Measurements from ENCODE around the gene PDE8A.

PDE8A gene

DNA sequence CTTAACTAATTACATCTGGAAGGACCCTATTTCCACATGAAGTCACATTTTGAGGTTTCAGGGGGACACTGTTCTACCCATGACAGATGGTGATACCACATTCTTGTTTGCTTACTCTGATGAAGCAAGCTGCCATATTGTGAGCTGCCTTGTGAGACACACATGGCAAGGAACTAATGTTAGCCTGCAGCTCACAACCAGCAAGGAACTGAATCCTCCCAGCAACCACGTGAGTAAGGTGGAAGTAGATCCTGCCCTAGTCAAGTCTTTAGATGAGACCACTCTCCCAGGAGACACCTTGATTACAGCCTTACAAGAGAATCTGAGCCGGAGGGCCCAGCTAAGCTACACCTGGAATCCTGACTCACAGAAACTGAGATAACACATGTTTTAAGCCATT is 160.1 kb downstream of the PDE8A start:
- Mint-ChIP-seq H3K27me3 (no peaks in the 10 kb centered on the region), H3K27ac (no peak overlapping the region), H3K9me3 (no peaks in the 10 kb centered on the region), H3K4me1 (ENCODE audit: low read depth) (peaks cover 4% of the 10 kb centered on the region), H3K4me3 (no peak overlapping the region), H3K36me3 (ENCODE audit: low read depth) (peaks cover 20% of the 10 kb centered on the region)

DNA sequence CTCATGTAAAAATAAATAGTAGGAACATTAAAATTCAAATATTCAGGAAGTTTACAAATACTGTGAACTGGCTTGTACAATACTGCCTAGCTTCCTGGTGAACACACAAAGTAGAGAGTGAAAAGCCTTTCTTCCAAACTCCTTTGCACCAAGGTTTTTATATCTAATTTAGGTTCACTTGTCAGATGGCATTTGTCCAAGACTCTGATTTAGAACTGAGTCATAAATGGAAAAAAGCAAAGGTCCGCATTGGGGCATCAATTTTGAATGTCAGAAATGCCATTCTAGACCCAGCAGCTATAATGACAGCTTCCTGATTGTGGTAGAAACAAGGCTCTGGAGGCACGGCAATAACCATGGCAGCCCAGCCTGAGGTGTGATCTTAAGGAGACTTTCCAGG is 160.7 kb downstream of the PDE8A start:
- Mint-ChIP-seq H3K4me1 (ENCODE audit: low read depth) (peaks cover 4% of the 10 kb centered on the region), H3K9me3 (no peaks in the 10 kb centered on the region), H3K27ac (no peak overlapping the region), H3K36me3 (ENCODE audit: low read depth) (peaks cover 20% of the 10 kb centered on the region), H3K4me3 (no peak overlapping the region), H3K27me3 (no peaks in the 10 kb centered on the region)

DNA sequence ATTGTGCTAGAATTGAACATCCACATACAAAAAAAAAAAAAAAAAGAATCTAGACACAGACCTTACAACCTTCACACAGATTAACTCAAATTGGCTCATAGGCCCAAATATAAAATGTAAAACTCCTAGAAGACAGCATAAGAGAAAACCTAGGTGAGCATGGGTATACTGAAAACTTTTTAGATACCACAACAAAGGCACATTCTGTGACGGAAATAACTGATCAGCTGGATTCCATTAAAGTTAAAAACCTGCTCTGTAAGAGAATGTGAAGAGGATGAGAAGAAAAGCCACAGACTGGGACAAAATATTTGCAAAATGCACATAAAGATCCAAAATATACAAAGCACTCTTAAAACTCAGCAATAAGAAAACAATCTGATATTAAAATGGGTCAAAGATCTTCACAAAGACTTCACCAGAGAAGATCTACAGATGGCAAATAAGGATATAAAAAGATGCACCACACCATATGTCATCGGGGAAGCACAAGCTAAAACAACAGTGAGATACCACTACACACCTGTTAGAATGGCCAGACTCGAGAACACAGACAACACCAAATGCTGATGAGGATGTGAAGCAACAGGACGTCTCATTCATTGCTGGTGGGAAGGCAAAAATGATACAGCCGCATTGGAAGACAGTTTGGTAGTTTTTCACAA is 167.9 kb downstream of the PDE8A start:
- Mint-ChIP-seq H3K4me1 (ENCODE audit: low read depth) (peaks cover 18% of the 10 kb centered on the region), H3K4me3 (no peak overlapping the region), H3K27me3 (peaks cover 9% of the 10 kb centered on the region), H3K9me3 (peaks cover 9% of the 10 kb centered on the region), H3K36me3 (ENCODE audit: low read depth) (no peaks in the 10 kb centered on the region), H3K27ac (no peak overlapping the region)

DNA sequence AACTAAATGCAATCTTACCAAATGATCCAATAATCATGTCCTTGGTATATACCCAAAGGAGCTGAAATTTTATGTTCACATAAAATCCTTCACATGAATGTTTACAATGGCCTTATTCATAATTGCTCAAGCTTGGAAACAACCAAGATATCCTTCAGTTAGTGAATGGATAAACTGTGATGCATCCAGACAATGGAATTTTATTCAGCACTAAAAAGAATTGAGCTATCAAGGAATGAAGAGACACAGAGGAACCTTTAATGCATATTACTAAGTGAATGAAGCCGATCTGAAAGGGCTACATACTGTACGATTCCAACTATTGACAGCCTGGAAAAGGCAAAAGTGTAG is 168.4 kb downstream of the PDE8A start:
- no peaks in the 10 kb centered on the region for H3K36me3 Mint-ChIP-seq (ENCODE audit: low read depth)
- no peak overlapping the region for H3K27ac Mint-ChIP-seq
- peaks cover 18% of the 10 kb centered on the region for H3K4me1 Mint-ChIP-seq (ENCODE audit: low read depth)
- H3K27me3 Mint-ChIP-seq: peaks cover 9% of the 10 kb centered on the region
- H3K9me3 Mint-ChIP-seq: peaks cover 9% of the 10 kb centered on the region
- no peak overlapping the region for H3K4me3 Mint-ChIP-seq

DNA sequence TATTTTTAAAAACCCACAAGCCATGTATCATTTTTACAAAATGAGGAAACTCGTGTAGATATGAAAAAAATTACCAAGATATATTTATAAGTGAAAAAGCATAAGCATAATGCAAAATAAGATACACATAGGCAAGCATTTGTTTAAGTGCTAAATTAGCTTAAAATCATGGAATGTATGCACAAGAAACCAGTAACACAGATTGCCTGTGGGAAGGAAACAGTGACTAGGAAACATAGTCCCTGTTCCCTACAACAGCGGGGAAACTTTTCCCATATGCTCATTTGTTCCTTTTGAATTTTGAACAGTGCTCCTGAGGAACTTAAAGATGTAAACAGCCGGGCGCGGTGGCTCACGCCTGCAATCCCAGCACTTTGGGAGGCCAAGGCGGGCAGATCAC is 169.5 kb downstream of the PDE8A start:
- no peak overlapping the region for H3K4me3 Mint-ChIP-seq
- peaks cover 9% of the 10 kb centered on the region for H3K27me3 Mint-ChIP-seq
- peaks cover 18% of the 10 kb centered on the region for H3K4me1 Mint-ChIP-seq (ENCODE audit: low read depth)
- H3K9me3 Mint-ChIP-seq: peaks cover 9% of the 10 kb centered on the region
- no peak overlapping the region for H3K27ac Mint-ChIP-seq
- H3K36me3 Mint-ChIP-seq (ENCODE audit: low read depth): no peaks in the 10 kb centered on the region

DNA sequence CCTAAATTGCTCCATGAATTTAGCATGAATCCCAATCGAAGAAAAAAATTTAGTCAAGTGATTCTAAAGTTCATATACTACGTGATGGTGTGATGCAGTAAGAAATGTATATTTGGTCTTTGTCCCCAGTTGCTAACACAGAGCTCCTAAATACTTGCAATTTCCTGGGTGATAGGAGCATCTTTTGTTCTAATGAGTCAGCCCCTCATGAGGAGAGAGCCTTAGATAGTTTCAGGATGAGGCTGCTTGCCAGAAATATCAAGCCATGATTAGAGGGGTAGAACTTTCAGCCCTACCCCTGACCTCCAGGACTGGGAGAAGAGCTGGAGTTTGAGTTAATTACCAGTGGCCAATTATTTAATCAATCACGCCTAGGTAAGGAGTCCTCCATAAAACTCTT is 170.2 kb downstream of the PDE8A start:
- Mint-ChIP-seq H3K27ac (no peak overlapping the region), H3K27me3 (peaks cover 9% of the 10 kb centered on the region), H3K4me1 (ENCODE audit: low read depth) (peaks cover 18% of the 10 kb centered on the region), H3K4me3 (no peak overlapping the region), H3K9me3 (peaks cover 9% of the 10 kb centered on the region), H3K36me3 (ENCODE audit: low read depth) (no peaks in the 10 kb centered on the region)

DNA sequence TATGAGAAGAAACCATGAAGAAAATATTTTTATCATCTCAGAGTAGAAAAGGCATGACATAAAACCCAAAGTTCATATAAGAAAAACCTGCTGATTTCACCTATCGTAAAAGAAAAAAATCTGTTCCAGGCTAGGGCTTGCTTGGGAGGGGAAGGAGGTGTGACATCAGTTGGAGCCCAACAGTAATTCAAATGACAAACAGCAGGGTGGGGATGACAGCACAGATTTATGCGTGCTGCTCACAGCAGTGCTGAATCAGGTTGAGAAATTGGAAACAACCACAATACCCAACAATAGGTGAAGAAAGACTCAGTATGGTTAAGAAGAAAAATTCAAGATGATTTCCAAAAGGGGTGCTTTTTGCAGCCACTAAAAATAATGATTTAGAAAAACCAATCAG is 172.4 kb downstream of the PDE8A start:
- Mint-ChIP-seq H3K4me3 (no peak overlapping the region), H3K27me3 (peaks cover 9% of the 10 kb centered on the region), H3K27ac (no peak overlapping the region), H3K9me3 (peaks cover 9% of the 10 kb centered on the region), H3K4me1 (ENCODE audit: low read depth) (peaks cover 15% of the 10 kb centered on the region), H3K36me3 (ENCODE audit: low read depth) (no peaks in the 10 kb centered on the region)

DNA sequence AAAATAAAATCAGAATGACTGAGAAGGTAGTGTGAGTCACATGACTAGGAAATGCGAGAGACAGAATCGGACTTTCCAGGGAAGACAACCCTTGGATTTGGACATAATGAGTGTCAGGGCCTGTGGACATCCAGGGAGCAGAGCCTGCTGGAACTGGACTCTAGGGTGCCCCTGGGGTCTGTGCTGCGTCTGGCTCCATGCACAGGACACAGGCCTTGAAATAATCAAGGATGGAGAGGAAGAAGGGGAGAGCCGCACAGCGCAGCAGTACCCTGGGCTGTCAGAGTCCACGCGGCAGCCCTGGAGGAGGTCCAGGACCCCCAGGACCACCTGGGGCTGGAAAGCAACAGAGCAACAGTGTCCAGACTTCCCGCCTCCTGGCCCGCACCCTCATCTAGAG is 173.7 kb downstream of the PDE8A start:
- Mint-ChIP-seq H3K36me3 (ENCODE audit: low read depth) (no peaks in the 10 kb centered on the region), H3K27ac (no peak overlapping the region), H3K9me3 (peaks cover 9% of the 10 kb centered on the region), H3K27me3 (peaks cover 9% of the 10 kb centered on the region), H3K4me1 (ENCODE audit: low read depth) (peaks cover 7% of the 10 kb centered on the region), H3K4me3 (no peak overlapping the region)

DNA sequence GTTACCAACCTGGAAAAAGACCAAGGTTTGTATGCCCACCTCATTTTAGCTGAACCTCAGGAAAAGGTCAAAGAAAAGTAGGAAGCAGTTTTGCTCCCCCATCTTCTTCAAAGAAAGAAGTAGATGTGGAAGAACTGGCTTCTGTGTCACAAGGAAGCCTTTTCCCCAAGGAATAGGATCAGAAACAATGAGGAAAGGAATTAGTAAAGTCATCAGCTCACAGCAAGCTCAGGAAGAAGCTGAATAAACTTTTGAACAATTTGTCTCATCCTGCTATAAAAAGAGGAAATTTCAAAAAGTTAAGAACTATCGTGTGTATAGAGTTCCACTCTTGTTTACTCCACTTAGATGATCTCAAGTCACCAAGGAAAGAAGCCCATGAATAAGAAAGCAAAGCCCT is 174.2 kb downstream of the PDE8A start:
- H3K9me3 Mint-ChIP-seq: peaks cover 9% of the 10 kb centered on the region
- peaks cover 9% of the 10 kb centered on the region for H3K27me3 Mint-ChIP-seq
- H3K27ac Mint-ChIP-seq: no peak overlapping the region
- peaks cover 7% of the 10 kb centered on the region for H3K4me1 Mint-ChIP-seq (ENCODE audit: low read depth)
- H3K36me3 Mint-ChIP-seq (ENCODE audit: low read depth): no peaks in the 10 kb centered on the region
- H3K4me3 Mint-ChIP-seq: no peak overlapping the region

DNA sequence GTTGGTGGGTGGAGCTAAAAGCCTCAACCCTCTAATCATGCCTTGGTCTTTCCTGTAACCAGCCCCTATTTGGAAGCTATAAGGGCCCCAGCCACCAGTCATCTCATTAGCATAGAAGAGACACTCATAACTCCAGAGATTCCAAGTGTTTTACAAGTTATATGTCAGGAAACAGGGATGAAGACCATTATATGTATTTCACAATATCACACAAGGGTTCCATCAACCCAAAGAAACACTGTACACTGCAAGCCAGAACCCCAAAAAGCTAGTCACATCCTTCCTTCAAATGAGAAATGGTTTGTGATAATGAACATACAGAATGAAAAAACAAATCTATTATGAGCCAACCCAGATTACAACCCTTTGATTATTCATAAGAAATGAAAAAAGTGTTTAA is 175.7 kb downstream of the PDE8A start:
- peaks cover 7% of the 10 kb centered on the region for H3K4me1 Mint-ChIP-seq (ENCODE audit: low read depth)
- peaks cover 9% of the 10 kb centered on the region for H3K27me3 Mint-ChIP-seq
- no peak overlapping the region for H3K27ac Mint-ChIP-seq
- H3K9me3 Mint-ChIP-seq: peaks cover 13% of the 10 kb centered on the region
- H3K4me3 Mint-ChIP-seq: no peak overlapping the region
- H3K36me3 Mint-ChIP-seq (ENCODE audit: low read depth): no peaks in the 10 kb centered on the region

DNA sequence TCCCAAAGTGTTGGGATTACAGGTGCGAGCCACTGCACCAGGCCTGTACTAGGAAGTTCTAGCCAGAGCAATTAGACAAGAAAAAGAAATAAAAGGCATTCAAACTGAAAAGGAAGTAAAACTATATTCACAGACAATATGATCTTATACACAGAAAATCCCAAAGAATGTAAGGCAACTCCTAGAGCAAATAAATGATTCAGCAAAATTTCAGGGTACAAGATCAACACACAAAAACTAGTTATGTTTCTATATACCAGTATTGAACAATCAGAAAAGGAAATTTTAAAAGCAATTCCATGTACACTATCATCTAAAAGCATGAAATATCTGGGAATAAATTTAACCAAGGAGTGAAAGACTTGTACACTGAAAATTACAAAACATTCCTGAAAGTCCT is 180.6 kb downstream of the PDE8A start:
- Mint-ChIP-seq H3K36me3 (ENCODE audit: low read depth) (no peaks in the 10 kb centered on the region), H3K4me3 (no peak overlapping the region), H3K9me3 (peaks cover 6% of the 10 kb centered on the region), H3K27ac (no peak overlapping the region), H3K4me1 (ENCODE audit: low read depth) (no peaks in the 10 kb centered on the region), H3K27me3 (peaks cover 13% of the 10 kb centered on the region)

DNA sequence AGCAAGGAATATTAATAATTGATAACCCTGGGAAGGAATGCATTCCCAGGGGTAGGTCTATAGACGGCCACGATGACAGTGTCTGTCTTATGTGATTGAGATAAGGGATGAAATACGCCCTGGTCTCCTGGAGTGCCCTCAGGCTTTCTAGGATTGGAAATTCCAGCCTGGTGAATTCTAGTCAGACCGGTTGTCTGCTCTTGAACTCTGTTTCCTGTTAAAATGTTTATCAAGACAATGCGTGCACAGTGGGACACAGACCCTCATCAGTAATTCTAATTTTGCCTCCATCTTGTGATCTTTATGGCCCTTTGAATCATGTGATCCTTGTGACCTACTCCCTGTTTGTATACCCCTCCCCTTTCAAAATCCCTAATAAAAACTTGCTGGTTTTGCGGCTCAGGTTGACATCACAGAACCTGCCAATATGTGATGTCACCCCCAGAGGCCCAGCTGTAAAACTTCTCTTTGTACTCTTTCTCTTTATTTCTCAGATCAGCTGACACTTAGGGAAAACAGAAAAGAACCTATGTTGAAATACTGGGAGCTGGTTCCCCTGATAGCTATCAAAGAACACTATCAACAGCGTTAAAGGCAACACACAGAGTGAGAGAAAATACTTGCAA is 183.3 kb downstream of the PDE8A start:
- Mint-ChIP-seq H3K36me3 (ENCODE audit: low read depth) (no peaks in the 10 kb centered on the region), H3K4me3 (no peak overlapping the region), H3K27me3 (peaks cover 26% of the 10 kb centered on the region), H3K9me3 (peaks cover 6% of the 10 kb centered on the region), H3K27ac (no peak overlapping the region), H3K4me1 (ENCODE audit: low read depth) (no peaks in the 10 kb centered on the region)

DNA sequence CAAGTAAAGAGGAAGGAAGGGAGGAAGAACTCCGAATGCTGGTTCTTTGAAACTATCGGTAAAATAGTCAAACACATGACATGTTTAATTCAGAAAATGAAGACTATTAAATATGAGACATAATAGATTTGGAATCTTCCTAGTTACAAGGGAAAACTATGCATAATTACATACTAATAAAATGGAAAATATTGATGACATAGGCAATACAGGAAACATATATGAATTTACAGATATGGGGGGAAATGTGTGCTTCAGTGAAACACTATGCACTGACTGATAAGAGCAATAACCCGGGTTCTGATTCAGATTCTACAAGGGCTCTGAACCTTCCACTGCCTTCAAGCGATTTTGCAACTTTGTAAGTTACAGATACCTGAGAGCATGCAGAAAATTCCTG is 185.9 kb downstream of the PDE8A start:
- no peaks in the 10 kb centered on the region for H3K36me3 Mint-ChIP-seq (ENCODE audit: low read depth)
- peaks cover 3% of the 10 kb centered on the region for H3K9me3 Mint-ChIP-seq
- H3K4me1 Mint-ChIP-seq (ENCODE audit: low read depth): no peaks in the 10 kb centered on the region
- no peak overlapping the region for H3K4me3 Mint-ChIP-seq
- H3K27ac Mint-ChIP-seq: no peak overlapping the region
- peaks cover 44% of the 10 kb centered on the region for H3K27me3 Mint-ChIP-seq

DNA sequence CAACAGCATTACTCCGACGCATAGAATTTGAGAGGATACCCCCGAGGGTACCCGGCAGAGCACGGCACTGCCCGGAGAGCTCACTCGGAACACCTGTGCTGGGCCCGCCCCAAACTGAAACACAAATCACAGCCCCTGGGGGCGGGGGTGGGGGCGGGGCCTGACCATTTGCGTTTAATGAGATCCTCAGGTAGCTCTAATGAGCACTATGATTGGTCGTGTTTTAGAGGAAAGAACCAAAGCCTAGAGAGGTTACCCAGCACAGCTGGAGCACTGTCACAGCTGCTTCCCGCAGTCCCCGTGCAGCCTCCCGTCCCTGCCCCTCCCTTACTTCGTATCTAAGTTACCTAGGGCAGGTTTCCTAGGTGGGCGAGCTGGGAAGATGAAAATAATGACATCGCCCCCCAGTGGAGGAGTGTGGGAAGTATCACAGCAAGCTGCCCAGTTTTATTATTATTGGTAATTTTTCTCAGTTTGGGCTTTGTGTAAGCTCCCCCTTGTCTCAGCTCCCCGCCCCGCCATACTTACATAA is 187.1 kb downstream of the PDE8A start:
- H3K4me1 Mint-ChIP-seq (ENCODE audit: low read depth): no peaks in the 10 kb centered on the region
- no peaks in the 10 kb centered on the region for H3K36me3 Mint-ChIP-seq (ENCODE audit: low read depth)
- H3K9me3 Mint-ChIP-seq: peaks cover 3% of the 10 kb centered on the region
- no peak overlapping the region for H3K27ac Mint-ChIP-seq
- no peak overlapping the region for H3K4me3 Mint-ChIP-seq
- peaks cover 44% of the 10 kb centered on the region for H3K27me3 Mint-ChIP-seq

DNA sequence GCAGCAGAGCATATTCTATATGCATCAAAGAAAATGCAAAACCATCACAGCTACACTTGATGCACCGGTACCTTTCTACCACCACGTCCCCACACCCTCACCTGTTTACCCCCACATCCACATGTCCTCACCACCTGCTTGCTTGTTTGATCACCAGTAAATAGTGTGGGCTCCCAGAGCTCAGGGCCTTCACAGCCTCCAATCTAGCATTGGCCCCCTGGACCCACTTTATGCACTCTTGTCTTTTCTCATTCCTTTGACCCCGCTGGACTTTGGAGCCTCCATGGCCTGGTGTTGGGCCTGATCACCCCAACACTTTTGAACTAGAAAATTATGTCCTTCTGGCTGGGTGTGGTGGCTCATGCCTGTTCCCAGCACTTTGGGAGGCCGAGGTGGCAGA is 190.1 kb downstream of the PDE8A start:
- no peak overlapping the region for H3K27ac Mint-ChIP-seq
- H3K27me3 Mint-ChIP-seq: peaks cover 41% of the 10 kb centered on the region
- H3K9me3 Mint-ChIP-seq: peaks cover 3% of the 10 kb centered on the region
- H3K4me1 Mint-ChIP-seq (ENCODE audit: low read depth): no peaks in the 10 kb centered on the region
- H3K36me3 Mint-ChIP-seq (ENCODE audit: low read depth): no peaks in the 10 kb centered on the region
- no peak overlapping the region for H3K4me3 Mint-ChIP-seq

All from stimulated activated naive CD8-positive, alpha-beta T cell treated with anti-CD3 and anti-CD28 coated beads, Interleukin-15, Interleukin-2, amounts not matched to agents 100 ng/mL and 50 ng/mL, for 24 hours (primary cell).